ENCODE measurements around the gene CHD9.
"Not testable (repeated sequence)": the region's sequence is repeated elsewhere in the genome, so short reads cannot be mapped to it uniquely, and the experiment has no call there.

CHD9 gene

DNA sequence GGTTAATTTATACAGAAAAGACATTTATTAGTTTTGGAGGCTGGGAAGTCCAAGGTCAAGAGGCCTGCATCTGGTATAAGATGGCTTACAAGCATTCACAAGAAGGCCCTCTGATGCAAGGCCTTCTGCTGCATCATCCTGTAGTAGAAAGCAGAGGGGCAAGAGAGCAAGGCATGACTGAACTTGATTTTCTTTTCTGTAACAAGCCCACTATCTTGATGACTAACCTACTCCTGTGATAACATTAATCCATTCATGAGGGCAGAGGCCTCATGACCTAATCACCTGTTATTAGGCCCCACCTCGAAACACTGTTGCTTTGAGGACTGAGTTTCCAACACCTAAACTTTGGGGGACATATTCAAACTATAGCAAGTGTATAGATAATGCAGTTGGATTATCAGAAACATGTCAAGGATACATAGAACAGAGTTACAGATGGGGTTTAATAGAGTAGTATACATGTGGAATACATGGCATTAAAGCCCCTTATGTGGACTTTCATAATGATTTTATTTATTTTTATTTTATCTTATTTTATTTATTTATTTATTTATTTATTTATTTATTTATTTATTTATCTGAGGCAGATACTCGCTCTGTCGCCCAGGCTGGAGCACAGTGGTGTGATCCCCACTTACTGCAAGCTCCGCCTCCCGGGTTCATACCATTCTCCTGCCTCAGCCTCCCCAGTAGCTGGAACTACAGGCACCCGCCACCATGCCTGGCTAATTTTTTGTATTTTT is 88.2 kb downstream of the CHD9 start:
- no peak for DNase-seq

DNA sequence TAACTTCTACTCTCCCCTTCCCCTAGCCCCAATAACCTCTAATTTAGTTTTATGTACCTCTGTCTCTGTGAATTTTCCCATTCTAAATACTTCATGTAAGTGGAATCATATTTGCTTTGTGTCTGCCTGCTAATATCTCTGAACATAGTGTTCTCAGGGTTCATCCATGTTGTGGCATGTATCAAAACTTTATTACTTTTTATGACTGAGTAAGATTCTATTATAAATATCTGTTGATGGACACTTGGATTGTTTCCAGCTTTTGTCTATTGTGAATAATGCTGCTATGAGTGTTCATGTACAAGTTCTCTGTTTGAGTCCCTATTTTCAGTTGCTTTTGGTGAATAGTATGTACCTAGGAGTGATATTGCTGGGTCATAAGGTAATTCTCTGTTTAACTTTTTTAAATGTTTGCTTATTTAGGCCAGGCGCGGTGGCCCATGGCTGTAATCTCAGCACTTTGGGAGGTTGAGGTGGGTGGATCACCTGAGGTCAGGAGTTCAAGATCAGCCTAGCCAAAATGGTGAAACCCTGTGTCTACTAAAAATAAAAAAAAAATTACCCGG is 92.8 kb downstream of the CHD9 start:
- DNase-seq: no peak

- DNase-seq: no peak
Measured at GRCh38 chr16:53150769-53151168, 96.0 kb downstream of the CHD9 start.

DNA sequence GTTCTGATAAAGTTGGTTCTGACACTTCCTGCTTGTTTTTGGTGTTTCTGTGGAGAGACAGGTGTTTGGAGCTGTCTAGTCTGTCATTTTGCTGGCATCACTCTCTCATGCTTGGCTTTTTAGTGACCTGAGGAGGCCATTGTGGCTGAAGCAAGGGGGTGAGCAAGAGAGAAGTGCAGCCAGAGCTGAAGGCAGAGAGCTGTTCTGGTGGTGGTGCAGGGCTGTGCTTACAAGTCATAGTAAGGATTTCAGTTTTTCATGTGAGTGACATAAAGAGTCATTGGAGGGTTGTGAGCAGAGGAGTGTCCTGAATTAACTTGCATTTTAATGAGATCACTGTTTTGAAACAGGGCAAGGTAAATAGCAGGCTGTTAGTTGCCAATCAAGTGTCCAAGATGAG is 97.5 kb downstream of the CHD9 start:
- DNase-seq: no peak

DNA sequence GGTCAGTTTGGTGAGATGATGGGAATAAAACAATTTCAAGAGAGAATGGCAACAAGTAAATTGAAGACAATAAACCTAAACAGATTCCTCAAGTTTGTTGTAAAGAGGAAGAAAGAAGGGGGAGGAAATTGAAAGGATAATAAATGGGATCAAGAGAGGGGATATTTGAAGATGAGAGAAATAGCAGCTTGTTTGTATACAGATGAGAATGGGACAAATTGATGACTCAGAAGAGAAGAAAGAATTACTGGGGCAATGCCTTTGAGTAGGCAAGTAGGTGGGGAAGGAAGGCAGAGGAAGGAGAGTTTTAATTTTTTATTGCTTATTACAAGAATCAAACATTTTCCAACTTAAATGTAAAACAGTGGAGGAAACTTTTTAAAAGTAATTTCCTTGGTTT is 98.3 kb downstream of the CHD9 start:
- no peak for DNase-seq

GRCh38 chr16:53154513-53154912 is 99.7 kb downstream of the CHD9 start:
- no peak for DNase-seq

- no peak for DNase-seq
Measured at GRCh38 chr16:53156516-53156915, 101.7 kb downstream of the CHD9 start.

DNA sequence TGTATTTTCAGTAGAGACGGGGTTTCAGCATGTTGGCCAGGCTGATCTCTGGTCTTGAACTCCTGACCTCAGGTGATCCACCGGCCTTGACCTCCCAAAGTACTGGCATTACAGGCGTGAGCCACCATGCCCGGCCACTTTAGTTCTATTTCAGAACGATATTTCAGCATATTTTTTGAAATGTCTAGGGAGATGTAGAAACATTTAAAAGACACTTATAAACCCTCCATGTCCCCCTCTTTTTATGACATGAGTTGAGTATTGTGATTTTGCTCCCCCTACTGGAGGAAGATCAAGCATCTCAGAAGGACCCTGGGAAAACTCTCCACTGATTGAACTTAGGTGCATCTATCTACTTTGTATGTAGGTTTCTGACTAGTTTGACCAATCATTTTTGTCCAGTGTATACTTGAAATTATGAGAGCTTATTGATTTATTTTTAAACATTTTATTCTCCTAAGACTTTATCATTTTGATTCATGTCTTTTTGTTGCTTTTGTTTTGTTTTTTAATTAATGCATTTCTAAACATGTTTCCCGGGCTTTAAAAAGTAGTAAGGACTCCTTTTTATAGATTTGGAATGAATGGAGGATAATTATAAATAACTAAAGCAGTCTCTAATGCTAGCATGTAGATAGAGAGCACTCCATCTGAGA is 105.1 kb downstream of the CHD9 start:
- no peak for DNase-seq

DNA sequence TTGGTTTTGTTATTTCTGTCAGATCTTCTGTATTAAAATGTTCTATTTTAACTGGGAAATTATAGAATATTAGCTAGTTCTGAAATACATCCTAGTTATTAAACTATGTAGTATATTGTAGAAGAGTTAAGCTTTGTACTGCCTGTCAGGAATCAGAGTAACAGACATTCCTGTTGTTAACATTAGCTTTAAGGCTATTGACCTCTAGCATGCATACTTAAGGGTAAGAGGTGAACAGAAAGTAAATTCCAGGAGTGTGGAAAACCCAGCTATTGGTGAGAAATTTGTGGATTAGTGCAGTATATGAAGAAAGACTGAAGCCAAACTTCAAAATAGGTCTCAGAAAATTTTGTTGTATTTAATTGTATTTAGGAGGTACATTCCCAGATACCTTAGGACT is 111.3 kb downstream of the CHD9 start:
- DNase-seq: no peak

GRCh38 chr16:53168744-53169143 is 114.0 kb downstream of the CHD9 start:
- no peak for DNase-seq

DNA sequence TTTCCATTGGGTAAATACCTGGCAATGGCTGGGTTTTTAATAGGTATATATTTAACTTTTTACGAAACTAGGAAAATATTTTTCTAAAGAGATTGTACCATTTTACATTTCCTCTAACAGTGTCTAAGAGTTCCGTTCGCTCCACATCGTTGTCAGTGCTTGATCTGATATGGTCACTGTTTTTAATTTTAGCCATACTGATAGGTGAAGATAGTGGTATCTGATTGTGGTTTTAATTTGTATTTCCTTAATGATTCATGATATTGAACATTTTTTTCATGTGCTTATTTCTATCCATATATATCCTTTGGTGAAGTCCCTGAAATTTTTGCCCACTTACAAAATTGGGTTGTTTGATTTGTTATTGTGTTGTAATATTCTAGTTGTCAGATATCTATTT is 117.7 kb downstream of the CHD9 start:
- no peak for DNase-seq

DNA sequence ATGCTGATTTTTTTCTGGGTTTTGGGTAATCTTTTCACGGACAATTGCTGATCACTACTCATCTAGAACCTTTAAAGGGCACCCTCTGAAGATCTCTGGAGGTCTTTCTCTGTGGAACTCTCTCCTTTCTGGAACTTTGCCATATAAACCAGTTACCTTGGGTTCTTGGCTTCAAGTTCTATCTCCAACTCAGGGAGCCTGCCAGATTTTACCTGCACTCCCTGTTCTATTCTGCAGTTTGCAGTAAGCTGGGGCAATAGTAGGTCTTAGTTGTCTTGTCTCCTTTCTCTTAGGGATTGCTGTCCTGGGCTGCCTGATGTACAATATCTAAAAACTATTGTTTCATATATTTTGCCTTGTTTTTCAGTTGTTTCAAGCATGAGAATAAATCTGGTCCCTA is 120.3 kb downstream of the CHD9 start:
- DNase-seq: no peak

- no peak for DNase-seq
Measured at GRCh38 chr16:53176434-53176833, 121.6 kb downstream of the CHD9 start.

GRCh38 chr16:53183442-53183841 is 128.7 kb downstream of the CHD9 start:
- no peak for DNase-seq

- DNase-seq: not testable (repeated sequence)
Measured at GRCh38 chr16:53185741-53186140, 130.9 kb downstream of the CHD9 start.

GRCh38 chr16:53187775-53188174 is 133.0 kb downstream of the CHD9 start:
- DNase-seq: no peak

DNA sequence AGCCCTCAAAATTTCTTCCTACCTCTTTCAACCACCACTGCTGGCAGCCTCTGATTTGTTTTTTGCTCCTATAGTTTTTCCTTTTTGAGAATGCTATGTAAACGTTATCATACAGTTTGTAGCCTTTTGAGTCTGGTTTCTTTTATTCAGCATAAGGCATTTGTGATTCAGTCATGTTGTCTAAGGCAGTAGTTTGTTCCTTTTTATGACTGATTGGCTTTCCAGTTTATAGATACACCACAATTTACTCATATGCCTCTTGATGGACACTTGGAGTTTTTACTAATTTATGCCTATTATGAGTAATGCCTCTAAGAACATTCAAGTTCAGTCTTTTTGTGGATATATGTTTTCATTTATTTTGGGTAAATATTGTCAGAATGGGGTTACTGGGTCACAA is 136.6 kb downstream of the CHD9 start:
- no peak for DNase-seq

DNA sequence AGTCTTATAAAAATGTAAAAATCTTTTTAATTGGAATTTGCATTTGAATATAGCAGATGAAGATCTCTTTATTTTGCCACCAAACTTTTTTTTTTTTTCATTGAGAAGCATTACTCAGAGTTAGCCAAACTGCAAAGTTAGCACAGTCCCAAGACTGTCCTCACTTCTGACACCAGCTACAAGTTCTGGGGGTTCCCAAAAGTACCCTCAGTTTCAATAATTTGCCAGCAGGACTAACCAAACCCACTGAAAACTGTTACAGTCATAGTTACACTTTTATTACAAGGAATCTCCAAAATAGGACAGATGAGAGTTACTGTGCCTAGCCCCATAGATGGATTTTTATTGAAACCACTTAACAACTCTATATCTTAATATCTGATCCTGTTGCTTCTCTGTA is 144.1 kb downstream of the CHD9 start:
- no peak for DNase-seq

DNA sequence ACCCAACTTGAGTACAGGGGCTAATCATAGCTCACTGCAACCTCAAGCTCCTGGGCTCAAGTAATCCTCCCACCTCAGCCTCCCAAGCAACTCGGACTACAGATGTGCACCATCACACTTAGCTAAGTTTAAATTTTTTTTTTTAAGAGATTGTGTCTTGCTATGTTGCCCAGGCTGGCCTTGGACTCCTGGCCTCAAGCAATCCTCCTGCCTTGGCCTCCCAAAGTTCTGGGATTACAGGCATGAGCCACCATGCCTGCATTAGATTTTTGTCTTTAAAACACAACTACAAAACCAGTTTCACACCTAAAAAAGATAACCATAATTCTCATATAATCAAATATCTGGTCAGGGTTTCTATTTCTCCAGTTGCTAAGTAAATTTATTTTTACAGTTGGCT is 147.1 kb downstream of the CHD9 start:
- no peak for DNase-seq

- no peak for DNase-seq
Measured at GRCh38 chr16:53202398-53202797, 147.6 kb downstream of the CHD9 start.

GRCh38 chr16:53207810-53208752 is 153.3 kb downstream of the CHD9 start:
- peak; percentile 35 to 79 for DNase-seq

DNA sequence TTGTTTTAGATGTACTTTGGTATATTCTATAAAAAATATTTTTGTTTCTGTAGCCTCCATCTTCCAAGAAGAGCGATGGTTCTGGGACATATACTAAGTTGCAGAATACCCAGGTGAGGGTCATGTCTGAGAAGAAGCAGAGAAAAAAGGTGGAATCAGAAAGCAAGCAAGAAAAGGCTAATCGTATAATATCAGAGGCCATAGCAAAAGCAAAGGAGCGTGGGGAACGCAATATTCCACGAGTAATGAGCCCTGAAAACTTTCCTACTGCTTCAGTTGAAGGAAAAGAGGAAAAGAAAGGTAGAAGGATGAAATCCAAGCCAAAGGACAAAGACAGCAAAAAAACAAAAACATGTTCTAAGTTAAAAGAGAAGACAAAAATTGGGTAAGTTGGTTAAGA is 154.6 kb downstream of the CHD9 start:
- DNase-seq: no peak

GRCh38 chr16:53209877-53210276 is 155.1 kb downstream of the CHD9 start:
- no peak for DNase-seq

Measured in cerebellar nuclear complex (tissue), 1 donor.